Caco-2 (cell line): ENCODE data around the gene NKAPL. TPM values are rescaled to one million over a fixed set of nuclear protein-coding genes. Genes with fewer than 3 reads are reported as not detected.

Experiments
- Bru-seq: library from RNA; stranded (reverse); fragments of 400-500 nt; gene quantifications from one replicate; lab custom pipeline; 2021; lab: Mats Ljungman, UMichigan
- BruChase-seq, 2 experiments: library from RNA; stranded (reverse); fragments of 400-500 nt; gene quantifications; one replicate each; lab custom pipeline; 2021; lab: Mats Ljungman, UMichigan
- BruUV-seq: library from RNA; stranded (reverse); fragments of 400-500 nt; replicated peaks from 2 replicates; lab custom pipeline; 2021; lab: Mats Ljungman, UMichigan
- CTCF ChIA-PET: fragments of 300-600 bp; sonication (Branson Sonifier 250); formaldehyde crosslinking; loops from one replicate; lab custom pipeline; 2022; ENCODE audit warnings: antibody characterized with exemption; lab: Charles Lee
- POLR2A ChIA-PET: fragments of 300-600 bp; sonication (Branson Sonifier 250); formaldehyde crosslinking; loops from one replicate; lab custom pipeline; 2022; ENCODE audit warnings: antibody characterized with exemption; lab: Charles Lee
- DNase-seq, 2 experiments: peaks; one replicate each; pipeline versions ENCODE4 v3.0.0 to v3.0.0-alpha.2; 2020 to 2022
- H3K27me3 ChIP-seq: replicated peaks from 2 replicates; pipeline ENCODE4 v1.6.0; 2011; ENCODE audit warnings: low read length; ENCODE audit not compliant: control insufficient read depth, insufficient read depth
- H3K36me3 ChIP-seq: 2 replicates; pipeline ENCODE4 v1.5.1; 2011; ENCODE audit warnings: low read length; ENCODE audit not compliant: control insufficient read depth, insufficient read depth
- H3K4me1 ChIP-seq: fragments of 250-450 bp; sonication (Bioruptor Pico); 2 replicates; pipeline ENCODE4 v1.5.1; 2020; ENCODE audit warnings: mild to moderate bottlenecking
- H3K4me3 ChIP-seq: 2 replicates; pipeline ENCODE4 v1.5.1; 2011; ENCODE audit warnings: low read depth, mild to moderate bottlenecking, control low read depth, low read length
- H3K9me3 ChIP-seq: fragments of 250-450 bp; sonication (Bioruptor Pico); 2 replicates; pipeline ENCODE4 v1.5.1; 2020; ENCODE audit warnings: mild to moderate bottlenecking, moderate library complexity
- H3K27ac Mint-ChIP-seq: one replicate; pipeline ENCODE4 v1.8.0; 2022; ENCODE audit warnings: mixed read lengths; ENCODE audit not compliant: unreplicated experiment
- H3K27me3 Mint-ChIP-seq: one replicate; pipeline ENCODE4 v1.8.0; 2022; ENCODE audit warnings: mixed read lengths; ENCODE audit not compliant: insufficient read depth, unreplicated experiment
- H3K36me3 Mint-ChIP-seq: one replicate; pipeline ENCODE4 v1.8.0; 2022; ENCODE audit warnings: mild to moderate bottlenecking, mixed read lengths; ENCODE audit not compliant: insufficient read depth, unreplicated experiment
- H3K4me1 Mint-ChIP-seq: one replicate; pipeline ENCODE4 v1.8.0; 2022; ENCODE audit warnings: low read depth, mixed read lengths; ENCODE audit not compliant: unreplicated experiment
- H3K4me3 Mint-ChIP-seq: one replicate; pipeline ENCODE4 v1.8.0; 2022; ENCODE audit warnings: mild to moderate bottlenecking, moderate library complexity, mixed read lengths; ENCODE audit not compliant: unreplicated experiment
- H3K9me3 Mint-ChIP-seq: one replicate; pipeline ENCODE4 v1.8.0; 2022; ENCODE audit warnings: mixed read lengths; ENCODE audit not compliant: unreplicated experiment
- CTCF ChIP-seq, 2 experiments: fragments of 200-600 bp in 1 of 2; IDR thresholded peaks; 1 replicate in 1 of 2; 2 replicates in 1 of 2; pipeline versions ENCODE4 v1.5.1 to v1.8.0; 2011 to 2022; ENCODE audit warnings: antibody characterized with exemption in 1 of 2, control low read depth in 1 of 2, inconsistent platforms in 1 of 2, low read depth in 1 of 2, low read length in 1 of 2, mild to moderate bottlenecking in 1 of 2, moderate library complexity in 1 of 2; ENCODE audit not compliant: insufficient read depth in 1 of 2, severe bottlenecking in 1 of 2, unreplicated experiment in 1 of 2
- intact Hi-C: fragments of 100-400 bp; cut with micrococcal nuclease; formaldehyde crosslinking; loops from one replicate; pipeline ENCODE4 v1.10.0; 2022; ENCODE audit not compliant: unreplicated experiment
- long read RNA-seq: library from polyadenylated mRNA; stranded (forward); transcript quantifications from one replicate; pipeline ENCODE4 v2.0.0, GENCODE V29; 2022
- total RNA-seq: library from RNA; stranded (reverse); gene quantifications from 2 replicates; pipeline ENCODE4 v1.2.3, GENCODE V29; 2022

Gene NKAPL
- not detected in 2 replicates for total RNA-seq
- not detected for Bru-seq, nascent RNA
- BruChase-seq, experiment 1, labeled RNA remaining after a 2-hour chase = not detected
- percentile 22 among the genes with signal in this experiment for BruChase-seq, experiment 2, labeled RNA remaining after a 6-hour chase
- long read RNA-seq = 0 reads

GRCh38 chr6:28258877-28259777, at the start of gene NKAPL:
Gene NKAPL (plus strand): TSS chr6:28259297. CDS start chr6:28259372, 75 bp downstream.
- Histone ChIP-seq H3K36me3 (no peaks in the 10 kb centered on the region), H3K9me3 (no peaks in the 10 kb centered on the region), H3K4me3 (no peak within 1 kb of the TSS), H3K27me3 (no peaks in the 10 kb centered on the region), H3K4me1 (0 out of 2 replicates have a peak, but pooled peaks cover 2% of the 10 kb centered on the region)
- TF ChIP-seq CTCF (IDR thresholded peaks at IDR 0.05; ENCODE audit: insufficient read depth in 1 of 2, low read depth in 1 of 2, low read length in 1 of 2, severe bottlenecking in 1 of 2, unreplicated experiment in 1 of 2) = no peak
- H3K27ac Mint-ChIP-seq = no peak within 1 kb of the TSS
- no peaks in the 10 kb centered on the region for H3K36me3 Mint-ChIP-seq
- no peak within 1 kb of the TSS for H3K4me3 Mint-ChIP-seq
- no peak for DNase-seq
- POLR2A ChIA-PET = no interaction called here
- H3K9me3 Mint-ChIP-seq = no peaks in the 10 kb centered on the region
- CTCF ChIA-PET = no interaction called here
- BruUV-seq = no TSS peak
- H3K4me1 Mint-ChIP-seq = no peaks in the 10 kb centered on the region
- intact Hi-C loops = no loop called here
- H3K27me3 Mint-ChIP-seq = peaks cover 17% of the 10 kb centered on the region

- Histone ChIP-seq H3K36me3 (no peaks in the 10 kb centered on the region), H3K4me3 (no peak overlapping the region), H3K9me3 (no peaks in the 10 kb centered on the region), H3K4me1 (peaks cover under 1% of the 10 kb centered on the region; the same call in 1 of the 2 replicates), H3K27me3 (no peaks in the 10 kb centered on the region)
- no peak for TF ChIP-seq CTCF (IDR thresholded peaks at IDR 0.05; ENCODE audit: insufficient read depth in 1 of 2, low read depth in 1 of 2, low read length in 1 of 2, severe bottlenecking in 1 of 2, unreplicated experiment in 1 of 2)
- no TSS peak for BruUV-seq
- peaks cover 12% of the 10 kb centered on the region for H3K36me3 Mint-ChIP-seq
- H3K9me3 Mint-ChIP-seq = no peaks in the 10 kb centered on the region
- no peak overlapping the region for H3K4me3 Mint-ChIP-seq
- H3K27me3 Mint-ChIP-seq = peaks cover 14% of the 10 kb centered on the region
- intact Hi-C loops = no loop called here
- H3K27ac Mint-ChIP-seq = no peak overlapping the region
- peaks cover 14% of the 10 kb centered on the region for H3K4me1 Mint-ChIP-seq
- ChIA-PET CTCF (no interaction called here), POLR2A (interaction anchor here (0.5 kb wide), 1 partner anchor 9 kb away, joined by 3 read pairs; no protein-coding TSS in a partner anchor)
- no peak for DNase-seq
Observed at GRCh38 chr6:28209753-28210535, 49.2 kb upstream of the NKAPL start.
